GM21576 (cell line): ENCODE data around the gene CCDC187.

Source experiments
- ATAC-seq: cut with Tn5 transposase; IDR thresholded peaks from one replicate; pipeline ENCODE4 v1.9.1; 2021; ENCODE audit warnings: mild to moderate bottlenecking, moderate library complexity; ENCODE audit not compliant: unreplicated experiment

Gene CCDC187

DNA sequence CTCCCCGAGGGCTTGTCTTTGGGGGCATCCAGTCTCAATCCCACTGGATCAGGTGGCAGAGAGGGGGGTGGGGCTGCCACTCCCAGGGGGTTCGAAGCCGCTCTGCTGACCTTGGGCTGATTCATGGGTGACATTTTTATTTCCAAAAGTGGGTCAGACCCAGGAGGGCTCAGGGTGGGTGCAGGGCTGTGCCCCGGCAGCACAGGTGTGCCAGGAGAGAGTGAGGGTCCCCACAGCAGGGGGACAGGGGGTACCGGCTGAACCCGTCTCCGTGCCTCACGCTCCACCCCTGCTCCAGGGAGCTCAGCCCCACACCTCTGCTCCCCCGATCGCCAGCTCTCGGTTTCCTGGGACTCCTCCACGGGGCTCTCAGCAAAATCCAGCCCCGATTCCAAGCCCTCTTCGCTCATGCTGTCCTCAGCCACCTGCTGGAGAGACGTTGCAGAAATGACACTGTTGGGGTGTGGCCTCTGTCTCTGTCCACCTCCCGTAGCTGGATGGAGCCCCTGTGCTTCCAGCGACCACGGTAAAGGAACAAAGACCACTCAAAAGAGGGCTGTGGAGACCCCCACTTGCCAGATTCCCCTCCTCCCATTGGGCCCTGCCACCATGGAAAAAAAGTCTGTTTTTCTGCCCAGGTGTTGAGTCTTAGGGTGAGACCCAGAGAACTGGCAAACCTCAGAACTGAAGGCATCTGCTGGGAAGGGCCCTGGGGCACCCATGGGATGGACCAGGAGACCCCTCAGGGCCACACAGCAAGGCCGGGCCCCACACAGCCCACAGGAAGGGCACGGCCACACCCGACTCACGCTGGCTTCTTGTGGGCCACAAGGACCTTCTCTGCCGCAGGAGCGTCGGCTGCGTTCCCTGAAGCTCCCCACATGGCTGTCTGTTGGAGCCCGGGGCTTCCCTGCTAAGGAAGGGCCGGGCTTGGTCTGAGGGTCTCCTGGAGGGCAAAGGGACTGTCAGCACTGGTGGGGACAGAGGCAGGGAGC, 47.7 kb downstream of the CCDC187 start:
- no peak for ATAC-seq

DNA sequence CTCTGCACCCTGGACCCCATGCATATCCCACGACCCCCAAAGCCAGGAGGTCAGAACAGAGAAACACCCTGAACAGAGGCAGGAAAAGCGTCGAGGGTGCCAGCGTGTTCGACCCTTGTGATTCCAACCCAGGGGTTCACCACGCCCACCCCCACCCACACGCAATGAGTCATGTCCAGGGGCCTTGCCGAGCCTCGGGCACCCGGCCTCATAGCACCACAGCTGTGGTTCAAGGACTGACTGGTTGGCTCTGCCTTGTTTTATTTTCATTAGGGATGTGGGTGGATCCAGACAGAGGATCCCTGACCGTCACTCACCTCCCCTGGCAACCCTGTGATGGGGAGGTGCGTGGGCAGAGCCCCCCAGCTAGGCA, 48.7 kb downstream of the CCDC187 start:
- ATAC-seq, result no peak

DNA sequence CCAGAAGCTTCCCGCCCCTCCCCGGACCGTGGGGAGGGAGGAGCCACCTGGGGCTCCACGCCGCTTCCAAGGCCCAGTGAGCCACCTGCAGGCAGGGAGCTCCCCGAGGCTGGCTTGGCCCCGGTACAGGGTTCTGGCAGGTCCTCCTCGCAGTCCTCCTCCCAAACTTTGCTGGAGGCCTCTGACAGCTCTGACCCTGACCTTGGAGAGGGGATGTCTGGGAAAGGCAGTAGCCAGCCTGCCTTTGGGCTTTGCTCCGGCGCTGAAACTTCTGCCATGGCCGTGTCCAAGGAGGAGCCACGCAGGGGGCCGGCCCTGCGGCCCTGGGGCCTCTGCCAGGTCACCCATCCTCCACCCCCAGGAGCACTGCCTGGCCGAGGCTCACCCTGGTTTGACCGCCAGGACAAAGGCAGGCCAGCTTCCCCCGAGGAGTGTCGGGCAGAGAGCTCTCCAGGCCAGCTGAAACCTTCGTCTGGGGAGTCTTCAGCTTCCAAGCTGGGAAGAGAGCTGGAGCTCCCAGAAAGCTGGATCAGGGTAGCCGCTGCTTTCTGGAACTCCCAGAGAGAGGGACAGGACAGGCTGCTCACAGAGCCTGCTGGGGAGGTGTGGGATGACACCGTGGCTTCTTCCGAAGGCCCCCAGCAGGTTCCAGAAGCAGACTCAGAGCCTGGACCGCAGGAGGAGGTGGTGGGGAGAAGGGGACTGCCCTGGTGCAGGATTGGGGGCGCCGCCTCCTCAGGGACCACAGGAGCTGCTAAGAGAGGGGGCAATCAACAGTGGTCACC, 49.3 kb downstream of the CCDC187 start:
- no peak for ATAC-seq

DNA sequence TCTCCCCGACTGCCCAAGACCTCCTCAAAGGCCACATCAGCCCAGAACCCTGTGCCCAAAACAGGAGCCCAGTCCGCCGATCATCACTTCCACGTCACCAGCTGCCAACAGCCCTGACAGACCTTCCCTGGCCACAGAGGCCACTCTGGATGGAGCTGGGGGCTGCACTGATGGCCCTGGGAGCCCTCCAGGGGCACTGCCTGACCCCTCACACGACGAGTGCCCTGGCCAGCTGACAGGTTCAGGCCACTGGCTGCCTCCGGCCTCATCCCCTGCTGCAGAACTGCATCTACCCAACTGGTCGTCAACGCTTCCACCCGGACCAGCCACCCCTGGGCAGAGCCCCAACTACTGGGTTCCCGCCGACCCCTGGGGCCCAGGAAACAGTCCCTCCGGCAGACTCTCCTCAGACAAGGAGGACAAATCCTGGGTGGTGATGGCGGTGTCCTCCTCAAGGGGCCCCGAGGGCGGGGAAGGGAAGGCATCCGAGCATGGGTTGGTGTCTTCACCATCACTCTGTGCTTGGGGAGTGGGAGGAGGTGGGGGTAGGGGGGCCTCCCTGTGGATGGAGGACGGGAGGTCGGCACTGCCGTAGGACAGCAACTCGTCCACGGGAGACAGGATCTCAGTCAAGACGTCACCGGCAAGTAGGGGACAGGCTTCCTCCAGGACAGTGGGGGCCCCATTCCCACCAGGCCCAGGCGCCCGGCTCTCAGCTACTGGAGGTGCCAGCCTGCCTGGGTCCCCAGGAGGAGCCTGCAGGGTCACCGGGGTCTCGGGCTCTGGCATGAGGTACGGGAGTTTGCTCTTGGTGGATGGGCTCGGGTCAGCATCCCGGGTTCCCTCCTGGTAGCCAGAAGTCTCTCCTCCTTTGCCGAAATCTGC, 50.4 kb downstream of the CCDC187 start:
- ATAC-seq, result no peak

DNA sequence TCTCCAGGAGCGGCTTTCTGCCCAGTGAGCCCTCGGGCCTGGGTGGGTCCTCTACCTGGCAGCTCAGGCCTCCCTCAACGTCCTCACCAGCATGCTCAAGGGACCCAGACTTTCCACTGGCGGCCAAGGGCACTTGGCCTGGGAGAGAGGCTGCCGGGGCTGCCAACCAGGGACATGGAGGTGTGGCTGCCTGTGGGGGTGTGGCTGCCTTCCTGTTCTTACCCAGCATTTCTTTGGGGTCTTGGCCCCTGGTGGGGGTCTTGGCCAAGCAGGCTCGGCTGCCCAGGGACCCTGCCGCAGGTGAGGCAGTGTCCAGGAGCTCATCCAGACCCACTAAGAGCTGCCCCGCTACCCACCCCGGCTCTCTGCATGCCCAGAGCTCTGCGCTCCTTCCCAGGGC, 51.0 kb downstream of the CCDC187 start:
- ATAC-seq, result no peak

DNA sequence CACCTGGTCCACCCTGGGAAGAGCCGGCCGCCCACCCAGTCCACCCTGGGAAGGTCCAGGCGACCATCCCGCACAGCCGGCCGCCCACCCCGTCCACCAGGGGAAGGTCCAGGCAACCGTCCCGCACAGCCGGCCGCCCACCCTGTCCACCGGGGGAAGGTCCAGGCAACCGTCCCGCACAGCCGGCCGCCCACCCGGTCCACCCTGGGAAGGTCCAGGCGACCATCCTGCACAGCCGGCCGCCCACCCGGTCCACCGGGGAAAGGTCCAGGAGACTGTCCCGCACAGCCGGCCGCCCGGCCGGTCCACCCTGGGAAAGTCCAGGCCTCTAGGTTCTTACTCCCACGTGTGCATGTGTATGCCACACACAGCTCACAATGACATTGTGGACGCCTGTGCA, 51.6 kb downstream of the CCDC187 start:
- no peak for ATAC-seq

DNA sequence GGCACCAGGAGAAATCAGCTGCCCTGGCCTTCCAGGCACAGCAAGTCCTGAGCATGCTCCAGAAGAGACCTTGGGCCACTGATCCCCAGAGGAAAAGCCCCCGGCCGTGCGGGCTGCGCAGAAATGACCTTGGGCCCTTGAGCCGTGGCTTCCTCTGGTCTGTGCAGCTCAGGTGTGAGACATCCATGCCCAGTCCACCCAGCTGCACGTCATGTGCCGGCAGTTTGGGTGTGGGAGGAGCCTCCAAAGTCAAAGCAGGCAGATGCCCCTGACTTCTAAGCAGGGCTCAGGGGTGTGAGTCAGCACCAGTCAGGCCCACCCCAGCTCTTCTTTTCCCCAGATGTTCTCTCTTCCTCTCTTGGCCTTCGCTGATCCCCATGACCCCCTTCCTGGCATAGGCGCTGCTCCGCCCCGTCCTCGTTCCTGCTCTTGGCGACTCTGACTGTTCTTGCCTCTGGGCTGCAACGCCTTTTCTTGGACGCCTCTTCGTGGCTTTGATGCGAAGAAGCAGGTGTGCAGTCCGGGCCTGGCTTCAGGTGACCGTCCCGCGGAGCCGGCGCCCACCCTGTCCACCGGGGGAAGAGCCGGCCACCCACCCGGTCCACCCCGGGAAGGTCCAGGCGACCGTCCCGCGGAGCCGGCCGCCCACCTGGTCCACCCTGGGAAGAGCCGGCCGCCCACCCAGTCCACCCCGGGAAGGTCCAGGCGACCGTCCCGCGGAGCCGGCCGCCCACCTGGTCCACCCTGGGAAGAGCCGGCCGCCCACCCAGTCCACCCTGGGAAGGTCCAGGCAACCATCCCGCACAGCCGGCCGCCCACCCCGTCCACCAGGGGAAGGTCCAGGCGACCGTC, 52.4 kb downstream of the CCDC187 start:
- ATAC-seq, result no peak

DNA sequence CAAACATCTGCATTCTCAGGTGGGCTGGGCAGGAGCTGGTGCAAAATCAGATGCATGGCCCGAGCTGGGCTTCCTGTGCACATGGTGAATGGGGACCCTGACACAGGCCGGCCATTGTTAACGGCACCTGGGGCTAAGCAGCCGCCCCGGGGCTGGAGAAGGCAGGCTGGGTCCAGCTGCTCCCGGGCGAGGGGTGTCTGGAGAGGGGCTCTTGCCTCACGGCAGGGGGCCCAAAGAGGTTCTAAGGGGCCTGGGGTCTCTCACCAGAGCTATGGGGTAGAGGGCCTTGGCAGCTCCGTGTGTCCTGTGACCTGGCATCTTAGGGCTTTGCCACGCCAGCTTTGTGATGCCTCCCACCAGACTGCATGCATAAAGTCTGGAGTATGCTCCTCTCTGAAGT, 53.2 kb downstream of the CCDC187 start:
- no peak for ATAC-seq

DNA sequence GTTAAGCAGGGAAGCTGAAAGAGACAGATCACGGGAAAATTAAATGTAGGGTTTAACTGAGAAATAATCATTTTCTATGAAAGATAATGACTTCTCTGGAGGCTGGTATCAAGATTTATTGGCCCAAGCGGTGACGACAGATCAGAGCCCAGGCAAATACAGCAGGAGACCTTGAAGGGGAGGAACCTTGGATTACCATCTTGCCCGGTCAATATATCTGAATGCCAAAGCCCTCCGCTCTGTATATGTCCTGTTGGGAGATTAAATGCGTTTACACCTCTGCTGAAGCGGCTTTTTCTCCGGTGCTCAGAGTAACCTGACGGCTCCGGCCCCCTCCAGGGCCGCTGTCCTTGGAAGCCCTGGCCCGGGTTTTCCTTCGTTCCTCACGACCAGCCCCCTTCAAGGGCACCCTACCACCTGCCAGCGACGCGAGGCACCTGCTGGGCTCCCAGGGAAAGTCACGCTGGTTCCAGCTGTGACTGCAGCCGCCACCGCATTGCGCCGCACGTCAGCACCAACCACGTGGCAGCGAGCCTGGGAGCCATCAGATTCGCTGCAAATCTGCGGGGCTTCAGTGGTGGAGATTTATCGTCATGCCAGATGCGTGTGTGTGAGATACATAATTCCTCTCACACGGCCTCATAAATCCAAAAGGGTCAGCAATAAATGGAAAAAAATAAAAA, 53.9 kb downstream of the CCDC187 start:
- no peak for ATAC-seq

DNA sequence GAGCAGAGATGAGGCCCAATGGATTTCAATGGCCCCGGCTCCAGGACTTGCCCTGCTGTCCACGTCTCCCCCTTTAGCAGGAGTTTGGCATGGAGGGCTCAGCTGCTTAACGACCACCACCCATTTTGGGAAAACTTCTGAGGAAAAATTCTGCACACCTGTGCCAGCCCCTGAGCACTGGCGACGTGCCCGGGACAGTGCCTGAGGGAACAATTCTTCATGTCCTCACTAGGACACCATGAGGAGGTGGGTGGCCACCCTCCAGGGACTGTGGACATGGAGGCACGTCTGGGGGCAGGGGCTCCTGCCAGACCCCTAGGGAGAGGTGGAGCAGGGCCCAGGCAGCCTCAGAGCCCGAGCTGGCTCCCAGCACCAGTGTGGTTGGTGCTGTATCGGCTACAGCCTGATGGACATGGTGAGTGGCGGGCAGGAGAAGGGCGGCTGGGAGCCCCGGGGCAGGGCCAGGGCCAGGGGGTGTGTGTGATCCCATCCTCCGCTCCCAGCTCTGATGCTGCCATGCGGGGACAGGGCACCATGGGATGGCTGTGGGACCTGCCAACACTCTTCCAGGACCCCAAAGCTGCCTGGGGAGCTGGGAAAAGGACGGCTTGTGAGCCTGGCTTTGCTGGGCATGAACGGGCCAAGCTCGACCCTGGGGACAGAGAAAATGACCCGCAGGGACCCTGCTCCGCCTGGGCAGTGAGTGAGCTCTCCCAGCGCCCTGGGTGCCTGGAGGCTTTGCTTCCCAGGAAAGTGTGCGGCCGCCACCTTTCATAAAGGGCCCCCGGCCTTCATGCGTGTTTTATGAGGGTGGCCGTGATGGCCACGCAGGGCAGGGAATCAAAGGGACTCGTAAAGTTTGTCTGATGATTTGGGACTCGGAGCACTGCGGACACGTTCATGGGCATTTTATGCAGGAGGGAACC, 54.7 kb downstream of the CCDC187 start:
- ATAC-seq, result no peak

DNA sequence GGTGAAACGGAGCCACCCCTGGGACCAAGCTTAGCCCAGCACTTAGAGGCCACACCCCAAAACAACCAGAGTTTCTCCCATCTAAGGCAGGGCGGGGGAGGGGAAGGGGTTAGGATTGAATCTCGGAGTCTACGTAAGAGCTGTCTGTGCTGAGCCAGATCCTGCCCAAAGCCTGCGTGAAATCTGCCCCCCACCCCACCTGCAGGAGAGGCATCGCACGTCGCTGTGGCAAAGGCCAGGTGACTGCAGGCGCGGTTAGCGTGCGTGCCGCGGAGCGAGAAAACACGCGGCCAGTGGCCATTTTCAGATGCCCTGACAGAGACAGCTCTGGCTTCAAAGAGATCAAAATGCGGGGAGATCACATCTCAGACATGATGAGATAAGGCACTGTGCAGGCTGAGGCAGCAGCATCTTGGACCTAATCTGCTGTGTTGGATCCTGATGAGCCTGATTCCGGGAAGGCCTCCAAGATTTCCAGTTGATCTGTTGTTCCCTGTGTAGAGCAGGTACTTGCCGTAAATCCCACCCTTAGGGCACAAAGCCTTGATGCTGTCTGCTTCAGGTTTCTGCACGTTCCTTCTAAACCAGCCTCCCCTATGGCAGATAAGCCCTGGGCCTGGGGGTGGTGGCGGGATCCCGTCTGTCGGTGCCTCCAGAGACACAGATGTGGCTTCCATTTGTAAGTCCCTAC, 55.8 kb downstream of the CCDC187 start:
- no peak for ATAC-seq

DNA sequence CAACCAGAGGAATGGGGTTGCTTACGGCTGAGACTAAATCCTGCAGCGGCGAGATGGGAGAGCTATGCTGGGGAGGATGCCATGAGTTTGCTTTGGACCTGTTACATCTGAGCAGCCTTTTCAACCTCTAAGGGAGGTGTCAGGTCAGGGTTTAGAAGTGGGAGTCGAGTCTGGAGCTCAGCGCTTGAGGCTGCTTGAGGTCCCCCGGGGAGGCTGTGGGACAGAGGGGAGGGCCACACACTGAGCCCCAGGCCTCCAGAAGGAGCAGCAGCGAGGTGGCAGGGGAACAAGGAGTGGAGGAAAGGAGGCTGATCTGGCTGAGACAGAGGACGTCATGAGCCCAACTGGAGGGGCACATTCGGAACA, 56.4 kb downstream of the CCDC187 start:
- ATAC-seq, result no peak

DNA sequence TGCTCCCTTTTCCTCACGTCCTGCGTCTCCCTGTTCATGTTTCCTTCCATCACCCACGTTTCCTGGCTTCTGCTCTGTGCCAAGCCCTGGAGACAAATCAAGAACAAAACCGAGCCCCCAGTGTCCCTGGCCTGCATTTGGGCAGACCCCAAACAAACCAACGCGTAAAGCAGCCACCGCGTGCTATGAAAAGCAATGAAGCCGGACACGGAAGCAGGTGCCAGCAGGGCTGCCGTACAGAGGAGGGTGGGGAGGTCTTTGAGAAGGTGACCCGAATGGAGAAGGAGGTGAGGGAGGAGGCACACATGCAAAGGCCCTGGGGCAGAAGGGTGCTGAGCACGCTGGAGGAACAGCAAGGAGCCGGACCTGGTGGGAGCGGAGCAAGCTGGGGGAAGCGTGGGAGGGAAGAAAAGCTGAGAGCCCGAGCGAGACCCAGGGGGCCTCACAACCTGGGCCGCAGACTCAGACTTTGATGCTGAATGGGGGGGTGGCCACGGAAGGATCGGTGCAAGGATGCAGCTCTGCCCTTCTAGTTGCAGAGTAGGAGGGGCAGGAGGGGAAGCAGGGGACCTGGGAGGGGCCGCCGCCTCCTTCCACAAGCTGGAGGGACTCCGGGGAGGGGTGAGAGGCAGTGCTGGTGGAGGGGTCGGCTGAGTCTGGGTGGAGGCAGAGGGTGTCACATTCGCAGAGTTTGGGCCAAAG, 56.9 kb downstream of the CCDC187 start:
- no peak for ATAC-seq

DNA sequence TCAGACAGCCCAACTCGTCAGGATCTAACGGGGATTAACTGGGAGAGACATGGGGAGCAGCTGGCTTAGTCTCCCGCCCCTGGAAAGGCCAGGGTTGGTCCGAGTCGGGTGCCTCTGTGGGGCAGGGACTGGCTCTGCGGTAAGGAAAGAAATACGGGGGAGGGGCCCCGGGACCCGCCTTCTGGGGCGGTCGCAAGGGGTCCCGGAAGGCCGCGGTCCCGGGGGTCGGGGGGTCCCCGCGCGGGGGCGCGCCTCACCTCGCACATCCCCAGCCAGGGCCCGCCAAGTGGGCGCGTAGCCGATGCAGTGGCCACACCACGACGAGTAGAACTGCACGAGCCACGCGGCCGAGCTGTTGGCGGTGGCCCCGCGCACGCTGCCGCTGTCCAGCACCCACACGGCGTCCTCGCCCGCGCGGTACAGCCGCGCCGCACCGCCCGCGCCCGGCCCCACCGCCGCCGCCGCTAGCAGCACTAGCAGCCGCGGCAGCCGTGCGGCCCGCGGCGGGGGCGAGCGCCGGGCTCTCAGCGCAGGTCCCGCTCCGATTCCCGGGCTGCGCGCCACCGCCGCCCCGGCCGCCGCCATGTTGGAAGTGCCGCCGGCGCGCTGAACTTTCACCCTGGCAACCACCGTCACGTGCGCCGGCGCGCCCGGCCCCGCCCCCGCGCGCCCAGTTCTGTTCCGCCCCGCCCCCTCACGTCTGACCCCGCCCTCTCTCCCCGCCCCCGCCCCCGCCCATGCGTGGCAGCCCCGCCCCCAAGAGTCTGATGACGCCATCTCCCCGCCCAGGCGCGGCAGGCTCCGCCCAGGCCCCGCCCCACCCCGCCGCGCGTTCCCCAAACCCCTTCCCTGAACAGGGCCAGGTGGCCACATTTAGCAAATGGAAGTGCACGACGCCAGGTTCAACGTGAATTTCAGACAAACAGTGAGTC, 58.4 kb downstream of the CCDC187 start, which contains the start of gene QSOX2:
QSOX2 (minus strand) TSS at position 594 of the 932 bp plus-strand sequence; CDS start at position 585, 9 bp downstream.
- no peak for ATAC-seq

DNA sequence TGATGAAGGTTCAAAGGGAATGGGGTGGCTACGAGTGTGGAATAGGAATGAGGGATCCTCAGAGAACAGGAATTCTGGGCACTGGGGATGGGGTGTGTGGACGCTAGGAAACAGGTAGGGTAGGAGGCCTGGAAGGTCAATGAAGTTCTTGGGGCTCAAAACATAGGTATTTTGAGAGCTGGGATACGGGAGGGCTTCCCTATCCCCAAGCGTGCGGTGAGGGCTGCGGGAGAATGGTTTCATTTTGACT, 59.0 kb downstream of the CCDC187 start:
- ATAC-seq, result no peak
